ENCODE data around the gene TMEM187.
"Not testable (repeated sequence)": the region's sequence is repeated elsewhere in the genome, so short reads cannot be mapped to it uniquely, and the experiment has no call there.

The TMEM187 gene

DNA sequence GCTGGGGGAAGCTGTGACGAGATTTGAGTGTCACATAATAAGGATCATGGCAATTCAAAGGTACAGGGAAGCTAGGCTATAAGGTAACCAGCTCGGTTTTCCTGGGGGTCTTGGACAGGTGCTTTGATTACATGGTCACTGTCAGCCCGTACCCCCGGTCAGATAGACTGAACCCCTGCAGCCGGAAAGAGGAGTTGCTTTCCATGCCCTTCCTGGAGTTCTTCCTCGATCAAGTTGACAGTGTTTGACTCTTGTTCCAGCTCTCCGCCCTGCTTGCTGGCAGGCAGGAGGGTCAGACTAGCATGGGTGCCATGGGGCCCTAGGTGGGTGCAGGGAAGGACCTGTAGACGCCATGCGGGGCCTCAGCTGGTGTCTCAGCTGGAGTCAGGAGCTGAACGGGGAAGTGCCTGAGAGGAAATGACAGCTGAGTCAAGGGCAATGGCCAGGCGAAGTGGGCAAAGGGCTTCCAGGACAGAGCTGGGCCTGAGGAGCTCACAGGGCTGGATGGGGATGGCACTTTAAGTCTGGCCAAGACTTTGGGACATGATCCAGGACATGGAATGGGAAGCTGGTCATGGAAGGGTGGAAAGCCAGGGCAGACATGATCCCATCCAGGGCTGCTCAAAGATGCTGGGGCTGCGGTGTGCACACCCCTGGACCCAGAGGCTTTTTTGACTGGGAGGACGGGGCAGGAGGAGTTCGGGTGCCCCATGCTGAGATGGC lies 1.6 kb downstream of the TMEM187 start:
- no peak for DNase-seq (ENCODE audit: insufficient read length, low spot score)

DNA sequence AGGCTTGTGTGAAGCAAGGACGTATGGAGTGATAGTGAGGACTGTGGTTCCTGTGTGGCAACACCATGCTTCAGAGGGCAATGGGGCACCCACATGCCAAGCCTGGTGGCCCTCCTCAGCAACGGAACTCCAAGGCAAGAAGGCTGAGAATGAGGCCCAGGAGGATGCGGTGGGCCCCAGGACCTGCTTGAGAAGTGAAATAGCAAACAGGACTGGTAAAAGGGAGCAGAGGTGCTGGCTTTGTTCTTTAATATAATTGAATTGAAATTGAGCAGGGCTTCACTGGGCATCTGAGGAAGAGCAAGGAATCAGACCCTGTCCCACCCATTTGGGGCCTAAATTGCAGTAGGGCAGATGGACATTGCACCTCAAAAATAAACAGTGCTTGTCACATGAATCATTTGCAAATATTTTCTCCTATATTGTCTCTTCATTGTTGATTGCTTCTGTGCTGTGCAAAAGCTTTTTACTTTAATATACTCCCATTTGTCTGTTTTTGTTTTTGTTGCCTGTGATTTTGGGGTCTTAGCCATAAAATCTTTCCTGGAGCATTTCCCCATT lies 2.3 kb downstream of the TMEM187 start:
- FAIRE-seq (no peak), DNase-seq (ENCODE audit: insufficient read length, low spot score) (no peak)
- TF ChIP-seq TAF1 (IDR thresholded peaks at IDR 0.05; ENCODE audit: low read depth, low read length) (no peak), SPI1 (IDR thresholded peaks at IDR 0.05; ENCODE audit: low read depth, low read length) (no peak), POLR2A (IDR thresholded peaks at IDR 0.05; ENCODE audit: low read depth, low read length) (no peak)

More for the DNA sequence above, 1.6 kb downstream of the TMEM187 start:
- no peak for TF ChIP-seq PAX5 (IDR thresholded peaks at IDR 0.05; ENCODE audit: insufficient read depth, low read length, severe bottlenecking)
- TF ChIP-seq TAF1 (IDR thresholded peaks at IDR 0.05; ENCODE audit: low read depth, low read length): no peak
- TF ChIP-seq POLR2A (IDR thresholded peaks at IDR 0.05; ENCODE audit: low read depth, low read length): no peak
- TF ChIP-seq POU2F2 (IDR thresholded peaks at IDR 0.05; ENCODE audit: low read depth, low read length): no peak
- TF ChIP-seq SPI1 (IDR thresholded peaks at IDR 0.05; ENCODE audit: low read depth, low read length): no peak
- no peak for TF ChIP-seq POLR2AphosphoS5 (IDR thresholded peaks at IDR 0.05; ENCODE audit: low read depth, low read length)
- peak; percentile 89 for FAIRE-seq

DNA sequence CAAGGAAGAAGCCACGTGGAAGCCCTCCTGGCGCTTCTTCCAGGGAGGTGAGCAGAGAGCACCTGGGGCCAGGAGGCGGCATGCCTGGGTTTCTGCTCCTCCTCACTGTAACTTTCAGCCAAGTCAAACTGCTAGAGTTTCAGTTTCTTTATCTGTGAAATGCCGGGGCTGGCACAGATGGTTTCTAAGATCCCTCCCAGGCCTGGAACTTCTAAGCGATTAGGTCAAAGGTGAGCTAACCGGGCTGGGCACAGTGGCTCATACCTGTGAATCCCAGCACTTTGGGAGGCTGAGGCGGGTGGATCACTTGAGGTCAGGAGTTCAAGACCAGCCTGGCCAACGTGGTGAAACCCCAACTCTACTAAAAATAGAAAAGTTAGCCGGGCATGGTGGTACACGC lies 7.8 kb downstream of the TMEM187 start:
- not testable (repeated sequence) for DNase-seq (ENCODE audit: insufficient read length, low spot score)
- peak; percentile 98 for FAIRE-seq

DNA sequence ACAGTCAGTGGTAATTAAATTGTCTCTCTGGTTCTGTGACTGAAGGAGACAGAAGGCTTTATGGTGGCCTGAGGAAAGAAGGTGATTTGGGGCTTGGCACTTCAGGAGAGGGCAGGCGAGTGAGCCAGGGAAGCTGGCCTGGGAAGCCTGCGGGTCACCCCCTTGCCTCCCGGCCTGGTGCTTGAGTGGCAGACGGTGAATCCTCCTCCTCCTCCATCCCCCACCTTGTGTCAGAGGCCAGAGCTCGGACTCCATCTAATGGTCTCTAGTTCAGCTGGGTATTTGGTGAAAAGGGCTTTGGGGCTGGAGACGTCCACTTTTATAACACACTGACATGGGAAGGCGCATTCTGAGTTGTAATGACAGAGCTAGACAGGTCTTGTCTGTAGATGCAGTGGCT lies 8.7 kb downstream of the TMEM187 start:
- FAIRE-seq (peak; percentile 86), DNase-seq (ENCODE audit: insufficient read length, low spot score) (no peak)
- TF ChIP-seq POU2F2 (IDR thresholded peaks at IDR 0.05; ENCODE audit: low read depth, low read length): no peak
- TF ChIP-seq POLR2AphosphoS5 (IDR thresholded peaks at IDR 0.05; ENCODE audit: low read depth, low read length): no peak
- no peak for TF ChIP-seq TAF1 (IDR thresholded peaks at IDR 0.05; ENCODE audit: low read depth, low read length)
- no peak for TF ChIP-seq PAX5 (IDR thresholded peaks at IDR 0.05; ENCODE audit: insufficient read depth, low read length, severe bottlenecking)
- no peak for TF ChIP-seq SPI1 (IDR thresholded peaks at IDR 0.05; ENCODE audit: low read depth, low read length)
- TF ChIP-seq POLR2A (IDR thresholded peaks at IDR 0.05; ENCODE audit: low read depth, low read length): no peak

DNA sequence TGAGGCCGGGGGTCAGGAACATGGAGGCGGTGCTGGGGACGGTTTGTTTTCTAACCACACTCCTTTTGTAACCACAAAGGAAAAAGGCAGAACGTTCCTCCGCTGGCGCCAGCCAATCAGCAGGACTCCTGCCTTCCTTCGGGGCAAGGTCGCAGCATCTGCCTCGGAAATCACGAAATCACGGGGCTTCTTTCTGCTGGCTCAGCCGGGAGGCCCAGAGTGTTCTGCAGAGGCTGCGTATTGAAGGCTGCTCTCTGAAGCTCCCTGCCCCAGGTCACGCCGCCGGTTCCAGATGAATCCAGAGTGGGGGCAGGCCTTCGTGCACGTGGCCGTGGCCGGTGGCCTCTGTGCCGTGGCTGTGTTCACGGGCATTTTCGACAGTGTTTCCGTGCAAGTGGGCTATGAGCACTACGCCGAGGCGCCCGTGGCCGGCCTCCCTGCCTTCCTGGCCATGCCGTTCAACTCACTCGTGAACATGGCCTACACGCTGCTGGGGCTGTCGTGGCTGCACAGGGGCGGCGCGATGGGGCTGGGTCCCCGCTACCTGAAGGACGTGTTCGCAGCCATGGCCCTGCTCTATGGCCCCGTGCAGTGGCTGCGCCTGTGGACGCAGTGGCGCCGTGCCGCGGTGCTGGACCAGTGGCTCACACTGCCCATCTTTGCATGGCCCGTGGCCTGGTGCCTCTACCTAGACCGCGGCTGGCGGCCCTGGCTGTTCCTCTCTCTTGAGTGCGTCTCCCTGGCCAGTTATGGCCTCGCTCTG lies 9.4 kb downstream of the TMEM187 start:
- FAIRE-seq: no peak
- TF ChIP-seq TAF1 (IDR thresholded peaks at IDR 0.05; ENCODE audit: low read depth, low read length) (no peak), PAX5 (IDR thresholded peaks at IDR 0.05; ENCODE audit: insufficient read depth, low read length, severe bottlenecking) (no peak)
- no peak for DNase-seq (ENCODE audit: insufficient read length, low spot score)

DNA sequence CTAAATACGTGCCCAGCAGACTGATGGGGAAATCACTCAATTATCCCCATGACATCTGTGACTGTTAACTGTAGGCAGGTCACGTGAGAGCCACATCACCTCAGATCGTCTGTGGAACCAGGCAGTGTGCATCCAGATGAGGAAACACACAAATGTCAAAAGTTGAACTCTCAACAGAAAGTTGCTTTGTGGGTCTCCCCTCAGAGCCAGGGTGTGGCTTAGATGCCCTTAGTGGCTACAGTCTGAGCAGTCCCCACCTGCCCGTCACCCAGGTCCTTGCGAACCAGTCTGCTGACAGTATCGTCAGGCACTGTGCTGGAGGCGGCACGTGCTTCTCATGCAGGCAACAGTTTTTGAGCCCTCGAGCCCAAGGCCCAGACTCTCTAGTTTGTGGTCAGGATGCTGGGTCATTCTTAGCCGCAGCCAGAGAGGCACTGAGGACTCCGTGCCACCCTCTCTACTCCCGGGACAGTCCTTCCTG lies 10.8 kb downstream of the TMEM187 start:
- FAIRE-seq (peak; percentile 91), DNase-seq (ENCODE audit: insufficient read length, low spot score) (no peak)
- TF ChIP-seq POLR2A (IDR thresholded peaks at IDR 0.05; ENCODE audit: low read depth, low read length) (no peak), POLR2AphosphoS5 (IDR thresholded peaks at IDR 0.05; ENCODE audit: low read depth, low read length) (no peak), SPI1 (IDR thresholded peaks at IDR 0.05; ENCODE audit: low read depth, low read length) (no peak), POU2F2 (IDR thresholded peaks at IDR 0.05; ENCODE audit: low read depth, low read length) (no peak), TAF1 (IDR thresholded peaks at IDR 0.05; ENCODE audit: low read depth, low read length) (no peak), PAX5 (IDR thresholded peaks at IDR 0.05; ENCODE audit: insufficient read depth, low read length, severe bottlenecking) (no peak)

DNA sequence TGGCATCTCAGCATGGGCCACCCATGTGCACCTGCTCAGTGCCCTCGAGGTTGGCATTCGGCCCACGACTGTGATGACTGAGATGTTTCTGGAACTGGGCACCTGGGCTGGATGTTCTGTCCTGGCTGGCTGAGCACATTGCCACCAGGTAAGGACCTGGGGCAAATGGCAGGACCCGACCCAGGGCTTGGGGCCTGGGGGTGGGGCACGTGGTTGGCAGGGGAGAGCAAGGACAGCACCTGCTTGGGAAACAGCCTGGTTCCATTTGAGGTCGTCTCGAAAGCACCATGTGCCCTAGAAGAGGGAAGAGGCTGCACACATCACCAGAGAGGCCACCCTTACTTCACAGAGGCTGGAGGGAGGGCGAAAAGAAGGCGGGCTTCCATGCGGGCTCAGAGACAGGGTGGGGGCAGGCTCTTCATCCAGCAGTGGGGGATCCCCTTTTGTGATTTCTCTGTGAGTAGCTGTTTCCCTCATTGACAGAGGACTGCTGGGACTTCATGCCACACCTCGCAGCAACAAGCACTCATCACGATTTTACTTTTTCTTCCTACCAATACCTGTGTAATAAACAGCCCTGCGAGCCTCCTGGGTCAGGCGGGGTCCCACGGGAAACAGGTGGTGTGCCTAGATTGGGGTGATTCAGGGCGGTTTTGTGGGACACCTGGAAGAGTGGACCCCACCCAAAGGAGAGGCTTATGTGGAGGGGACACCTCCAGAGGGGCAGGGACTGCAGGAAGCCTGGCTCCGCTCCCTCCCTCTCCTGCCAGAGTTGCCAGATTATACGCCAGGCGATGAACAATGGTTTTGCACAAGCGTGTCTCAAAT lies 12.0 kb downstream of the TMEM187 start:
- no peak for DNase-seq (ENCODE audit: insufficient read length, low spot score)
- TF ChIP-seq POLR2A (IDR thresholded peaks at IDR 0.05; ENCODE audit: low read depth, low read length): no peak
- TF ChIP-seq POU2F2 (IDR thresholded peaks at IDR 0.05; ENCODE audit: low read depth, low read length): no peak
- no peak for TF ChIP-seq SPI1 (IDR thresholded peaks at IDR 0.05; ENCODE audit: low read depth, low read length)
- TF ChIP-seq POLR2AphosphoS5 (IDR thresholded peaks at IDR 0.05; ENCODE audit: low read depth, low read length): no peak
- no peak for TF ChIP-seq TAF1 (IDR thresholded peaks at IDR 0.05; ENCODE audit: low read depth, low read length)
- peak; percentile 84 for FAIRE-seq

DNA sequence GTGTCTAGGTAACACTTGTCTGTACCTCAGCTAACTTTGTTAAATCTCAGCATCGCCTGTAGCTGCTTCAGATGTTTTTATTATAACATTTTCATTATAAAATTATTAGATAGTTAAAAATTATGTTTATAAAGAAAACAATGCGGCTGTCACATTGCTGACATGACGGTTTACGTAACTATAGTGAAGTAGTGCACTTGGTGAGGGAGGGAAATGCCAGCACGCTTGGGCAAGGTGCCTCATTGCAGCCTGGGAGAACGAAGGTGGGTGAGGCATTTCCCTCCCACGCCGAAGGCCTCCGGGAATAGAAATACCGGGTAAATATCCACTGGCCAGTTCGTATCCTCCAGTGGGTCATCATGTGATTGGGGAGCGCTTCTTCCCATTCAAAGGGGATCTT lies 15.9 kb downstream of the TMEM187 start:
- no peak for FAIRE-seq
- no peak for TF ChIP-seq TAF1 (IDR thresholded peaks at IDR 0.05; ENCODE audit: low read depth, low read length)
- no peak for TF ChIP-seq SPI1 (IDR thresholded peaks at IDR 0.05; ENCODE audit: low read depth, low read length)
- TF ChIP-seq POLR2A (IDR thresholded peaks at IDR 0.05; ENCODE audit: low read depth, low read length): no peak
- no peak for TF ChIP-seq POLR2AphosphoS5 (IDR thresholded peaks at IDR 0.05; ENCODE audit: low read depth, low read length)
- no peak for TF ChIP-seq PAX5 (IDR thresholded peaks at IDR 0.05; ENCODE audit: insufficient read depth, low read length, severe bottlenecking)
- TF ChIP-seq POU2F2 (IDR thresholded peaks at IDR 0.05; ENCODE audit: low read depth, low read length): no peak
- no peak for DNase-seq (ENCODE audit: insufficient read length, low spot score)

DNA sequence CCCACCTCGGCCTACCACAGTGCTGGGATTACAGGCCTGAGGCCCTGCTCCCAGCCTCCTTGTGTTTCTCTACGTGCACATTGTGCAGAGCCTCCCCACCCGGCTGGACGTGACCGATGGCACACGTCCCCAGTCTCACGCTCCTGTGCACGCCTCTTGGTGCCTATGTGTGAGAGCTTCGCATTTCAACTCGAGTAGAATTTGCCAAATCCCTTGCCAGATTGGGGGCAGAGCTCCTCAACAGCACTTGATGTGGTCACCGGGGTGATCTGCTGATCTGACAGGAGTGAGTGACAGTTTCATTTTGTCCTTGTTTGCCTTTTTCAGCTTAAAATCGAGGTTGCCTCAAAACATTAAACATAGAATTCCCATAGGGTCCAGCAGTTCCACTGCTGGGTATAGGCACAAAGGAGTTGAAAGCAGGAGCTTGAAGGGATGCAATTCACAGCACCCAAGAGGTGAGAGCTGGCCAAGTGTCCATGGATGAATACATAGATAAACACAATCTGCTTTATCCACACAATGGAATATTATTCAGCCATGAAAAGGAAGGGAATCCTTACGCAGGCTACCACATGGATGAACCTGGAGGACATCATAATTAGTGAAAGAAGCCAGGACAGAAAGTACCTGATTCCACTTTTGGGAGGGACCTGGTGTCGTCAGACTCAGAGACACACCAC lies 17.6 kb downstream of the TMEM187 start:
- FAIRE-seq (peak; percentile 23), DNase-seq (ENCODE audit: insufficient read length, low spot score) (no peak)
- TF ChIP-seq TAF1 (IDR thresholded peaks at IDR 0.05; ENCODE audit: low read depth, low read length) (no peak), POLR2A (IDR thresholded peaks at IDR 0.05; ENCODE audit: low read depth, low read length) (no peak), SPI1 (IDR thresholded peaks at IDR 0.05; ENCODE audit: low read depth, low read length) (no peak), POU2F2 (IDR thresholded peaks at IDR 0.05; ENCODE audit: low read depth, low read length) (no peak), POLR2AphosphoS5 (IDR thresholded peaks at IDR 0.05; ENCODE audit: low read depth, low read length) (no peak), PAX5 (IDR thresholded peaks at IDR 0.05; ENCODE audit: insufficient read depth, low read length, severe bottlenecking) (no peak)
